H1 (cell line): Measurements from ENCODE around the gene ADD3. TPM values are rescaled to one million over a fixed set of nuclear protein-coding genes. Genes with fewer than 3 reads are reported as not detected.
A peak's percentile ranks its signal among the peaks of the same experiment; 100 is the strongest.

Experiments used
- CTCF ChIA-PET: fragments of 300-600 bp; sonication (Branson Sonifier 250); formaldehyde crosslinking; loops from one replicate; lab custom pipeline; 2021; ENCODE audit not compliant: partially characterized antibody; lab: Charles Lee
- POLR2A ChIA-PET: fragments of 300-600 bp; sonication (Branson Sonifier 250); formaldehyde crosslinking; loops from one replicate; lab custom pipeline; 2021; ENCODE audit warnings: inconsistent platforms; ENCODE audit not compliant: partially characterized antibody; lab: Charles Lee
- DNase-seq, 2 experiments: peaks; one replicate each; pipeline versions ENCODE4 v3.0.0 to v3.0.0-alpha.2; 2010 to 2022; ENCODE audit warnings: low spot score in 2 of 2, low read depth in 1 of 2, mixed read lengths in 1 of 2
- FAIRE-seq: peaks from 2 replicates; lab custom pipeline; 2011; peaks lifted over from hg19 to GRCh38; lab: Jason Lieb, UNC
- H2AFZ ChIP-seq: 2 replicates; pipeline ENCODE4 v1.8.1; 2012; ENCODE audit warnings: low read length, inconsistent platforms
- H2AK5ac ChIP-seq: 2 replicates; pipeline ENCODE4 v1.6.1; 2013; ENCODE audit warnings: low read depth, low read length
- H2BK120ac ChIP-seq: replicated peaks from 2 replicates; pipeline ENCODE3; 2013; ENCODE audit warnings: low read depth, low read length, inconsistent platforms
- H2BK12ac ChIP-seq: 2 replicates; pipeline ENCODE4 v1.6.1; 2013; ENCODE audit warnings: low read depth, low read length
- H2BK15ac ChIP-seq: 2 replicates; pipeline ENCODE4 v1.6.1; 2013; ENCODE audit warnings: low read length
- H2BK20ac ChIP-seq: 2 replicates; pipeline ENCODE4 v1.6.1; 2013; ENCODE audit warnings: low read length
- H2BK5ac ChIP-seq: 2 replicates; pipeline ENCODE4 v1.6.1; 2013; ENCODE audit warnings: low read depth, low read length
- H3K14ac ChIP-seq: 2 replicates; pipeline ENCODE4 v1.6.1; 2013; ENCODE audit warnings: inconsistent platforms; ENCODE audit not compliant: insufficient read length
- H3K18ac ChIP-seq: 2 replicates; pipeline ENCODE4 v1.6.1; 2013; ENCODE audit warnings: low read length; ENCODE audit errors: extremely low read depth
- H3K23ac ChIP-seq: 2 replicates; pipeline ENCODE4 v1.6.1; 2013; ENCODE audit warnings: inconsistent platforms; ENCODE audit not compliant: insufficient read length
- H3K23me2 ChIP-seq: 2 replicates; pipeline ENCODE4 v1.6.1; 2013; ENCODE audit warnings: low read depth, low read length
- H3K27ac ChIP-seq: 2 replicates; pipeline ENCODE4 v1.6.1; 2011; ENCODE audit warnings: low read depth, low read length, inconsistent platforms
- H3K27me3 ChIP-seq, 4 experiments: replicated peaks in 1 of 4; 1 replicate in 1 of 4; 2 replicates in 3 of 4; pipeline versions ENCODE4 v1.6.1 to v1.8.1; 2011 to 2013; ENCODE audit warnings: low read length in 3 of 4, mild to moderate bottlenecking in 3 of 4, inconsistent platforms in 2 of 4, mixed read lengths in 2 of 4, moderate library complexity in 1 of 4; ENCODE audit not compliant: control insufficient read depth in 3 of 4, insufficient read depth in 3 of 4; ENCODE audit errors: extremely low read depth in 1 of 4
- H3K36me3 ChIP-seq, 4 experiments: 2 replicates each; pipeline versions ENCODE4 v1.6.1 to v1.8.1; 2011 to 2013; ENCODE audit warnings: mild to moderate bottlenecking in 4 of 4, low read length in 3 of 4, moderate library complexity in 2 of 4, control low read depth in 1 of 4, inconsistent platforms in 1 of 4; ENCODE audit not compliant: insufficient read depth in 4 of 4, control insufficient read depth in 2 of 4
- H3K4ac ChIP-seq: replicated peaks from 2 replicates; pipeline ENCODE3; 2013; ENCODE audit warnings: low read length, low read depth, mixed read lengths, inconsistent platforms; ENCODE audit not compliant: insufficient read length
- H3K4me1 ChIP-seq, 4 experiments: replicated peaks in 1 of 4; 1 replicate in 1 of 4; 2 replicates in 3 of 4; pipeline versions ENCODE4 v1.6.1 to v1.8.1; 2011 to 2013; ENCODE audit warnings: low read length in 3 of 4, inconsistent platforms in 2 of 4, mixed read lengths in 1 of 4; ENCODE audit not compliant: insufficient read depth in 4 of 4, control insufficient read depth in 3 of 4
- H3K4me2 ChIP-seq, 2 experiments: 2 replicates each; pipeline versions ENCODE4 v1.6.1 to v1.8.1; 2011 to 2013; ENCODE audit warnings: low read depth in 2 of 2, low read length in 2 of 2, control low read depth in 1 of 2, inconsistent platforms in 1 of 2, mild to moderate bottlenecking in 1 of 2; ENCODE audit not compliant: insufficient read depth in 1 of 2
- H3K4me3 ChIP-seq, 4 experiments: fragments of 200-600, 300-600 bp in 1 of 4; sonication (generic), shearing (Covaris generic), sonication (Bioruptor Twin) in 1 of 4; 2 replicates each; pipeline versions ENCODE4 v1.5.1 to v1.8.1; 2011 to 2016; ENCODE audit warnings: low read length in 4 of 4, low read depth in 3 of 4, control low read depth in 2 of 4, inconsistent platforms in 2 of 4, mild to moderate bottlenecking in 2 of 4, mixed read lengths in 1 of 4, moderate library complexity in 1 of 4; ENCODE audit not compliant: insufficient read depth in 2 of 4; ENCODE audit errors: extremely low read depth in 1 of 4
- H3K56ac ChIP-seq: replicated peaks from 2 replicates; pipeline ENCODE3; 2013; ENCODE audit warnings: low read depth, mild to moderate bottlenecking, mixed read lengths, low read length, inconsistent platforms; ENCODE audit not compliant: insufficient read length
- H3K79me1 ChIP-seq: 2 replicates; pipeline ENCODE4 v1.6.1; 2013; ENCODE audit warnings: low read depth, low read length, control low read depth
- H3K79me2 ChIP-seq, 2 experiments: 2 replicates each; pipeline versions ENCODE4 v1.6.1 to v1.8.1; 2012 to 2013; ENCODE audit warnings: low read length in 2 of 2, mild to moderate bottlenecking in 2 of 2, inconsistent platforms in 1 of 2; ENCODE audit not compliant: insufficient read depth in 2 of 2, control insufficient read depth in 1 of 2
- H3K9ac ChIP-seq, 4 experiments: replicated peaks in 1 of 4; 1 replicate in 1 of 4; 2 replicates in 3 of 4; pipeline versions ENCODE4 v1.6.1 to v1.8.1; 2011 to 2013; ENCODE audit warnings: low read depth in 3 of 4, low read length in 3 of 4, control low read depth in 2 of 4, mild to moderate bottlenecking in 2 of 4, moderate library complexity in 2 of 4, inconsistent platforms in 1 of 4; ENCODE audit errors: extremely low read depth in 1 of 4
- H3K9me3 ChIP-seq, 2 experiments: 2 replicates each; pipeline versions ENCODE4 v1.6.1 to v1.8.1; 2012 to 2013; ENCODE audit warnings: mild to moderate bottlenecking in 2 of 2, moderate library complexity in 2 of 2, control low read depth in 1 of 2, inconsistent platforms in 1 of 2, low read depth in 1 of 2, low read length in 1 of 2, mixed read lengths in 1 of 2; ENCODE audit not compliant: insufficient read depth in 2 of 2
- H4K20me1 ChIP-seq, 2 experiments: replicated peaks in 1 of 2; 2 replicates each; pipeline versions ENCODE3 to v1.8.1; 2011 to 2013; ENCODE audit warnings: inconsistent platforms in 2 of 2, low read length in 2 of 2, mild to moderate bottlenecking in 1 of 2; ENCODE audit not compliant: insufficient read depth in 2 of 2, control insufficient read depth in 1 of 2
- H4K5ac ChIP-seq: 2 replicates; pipeline ENCODE4 v1.6.1; 2013; ENCODE audit warnings: low read length, low read depth, mixed read lengths, inconsistent platforms; ENCODE audit not compliant: insufficient read length
- H4K8ac ChIP-seq: 2 replicates; pipeline ENCODE4 v1.8.0; 2013; ENCODE audit warnings: mild to moderate bottlenecking, moderate library complexity, low read length, inconsistent platforms; ENCODE audit not compliant: insufficient read depth; ENCODE audit errors: extremely low read depth
- H4K91ac ChIP-seq: replicated peaks from 2 replicates; pipeline ENCODE3; 2013; ENCODE audit warnings: low read length, mixed read lengths, inconsistent platforms; ENCODE audit not compliant: insufficient read length
- CEBPB ChIP-seq: IDR thresholded peaks from 2 replicates; pipeline ENCODE4 v1.6.1; 2012; ENCODE audit warnings: low read depth, low read length
- JUN ChIP-seq: IDR thresholded peaks from 2 replicates; pipeline ENCODE4 v1.6.1; 2011; ENCODE audit warnings: low read depth, mild to moderate bottlenecking, improper control_type of control experiment, low read length
- KDM5A ChIP-seq: fragments of 200-600 bp; IDR thresholded peaks from 2 replicates; pipeline ENCODE4 v1.7.1; 2012; ENCODE audit warnings: mild to moderate bottlenecking, low read length, inconsistent platforms, mixed read lengths
- POU5F1 ChIP-seq: IDR thresholded peaks from 2 replicates; pipeline ENCODE4 v1.6.1; 2011; ENCODE audit warnings: low read depth, mild to moderate bottlenecking, low read length, moderate library complexity
- RAD21 ChIP-seq, 2 experiments: IDR thresholded peaks in 1 of 2; conservative IDR thresholded peaks in 1 of 2; 2 replicates each; pipeline ENCODE4 v1.6.1; 2011; ENCODE audit warnings: low read depth in 2 of 2, low read length in 2 of 2, improper control_type of control experiment in 1 of 2, inconsistent platforms in 1 of 2, mild to moderate bottlenecking in 1 of 2, moderate library complexity in 1 of 2
- YY1 ChIP-seq: IDR thresholded peaks from 2 replicates; pipeline ENCODE4 v1.6.1; 2011; ENCODE audit warnings: low read depth, mild to moderate bottlenecking, low read length
- WGBS, 2 experiments: shearing (Covaris generic) in 1 of 2; methylation state at CpG; one replicate each; pipeline versions ENCODE4 v1.1.6 to v1.1.7; 2013 to 2015; ENCODE audit warnings: low lambda C conversion rate in 2 of 2, mixed read lengths in 2 of 2, inconsistent platforms in 1 of 2, low coverage in 1 of 2, missing lambda C conversion rate in 1 of 2; ENCODE audit not compliant: insufficient replicate concordance in 2 of 2, insufficient coverage in 1 of 2, insufficient read length in 1 of 2; ENCODE audit errors: extremely low coverage in 1 of 2, missing lambda C conversion rate in 1 of 2; 5-methylcytosine and 5-hydroxymethylcytosine counted together
- polyA plus RNA-seq, 7 experiments: library from polyadenylated mRNA; depleted of rRNA in 3 of 7; stranded (reverse) in 5 of 7; unstranded in 2 of 7; fragments of >200 nt in 5 of 7; fragments of 200-250 nt in 2 of 7; gene quantifications; 1 replicate in 5 of 7; 2 replicates in 1 of 7; 4 replicates in 1 of 7; pipeline versions ENCODE4 v1.2.1 to v1.2.3, GENCODE V29; 2011 to 2013; ENCODE audit warnings: missing spikeins in 2 of 7, mixed read lengths in 2 of 7
- total RNA-seq: library from RNA; stranded (reverse); fragmentation: NEBNext Ultra II Directional; extraction: Animal tissue kit (Norgen Biotek cat#: 25700); gene quantifications from 2 replicates; pipeline ENCODE4 v1.2.1, GENCODE V29; 2021
- TF ChIP-seq, protein P1 (sequence below), 3 experiments: IDR thresholded peaks; 1 replicate in 2 of 3; 2 replicates in 1 of 3; pipeline versions ENCODE4 v1.5.1 to v1.6.1; 2011; ENCODE audit warnings: low read length in 3 of 3, mild to moderate bottlenecking in 3 of 3, inconsistent platforms in 2 of 3, low read depth in 1 of 3, moderate library complexity in 1 of 3; ENCODE audit not compliant: insufficient read depth in 1 of 3; ENCODE audit errors: control extremely low read depth in 1 of 3

The ADD3 gene
- total and polyA plus RNA-seq, 2 of the 8 experiments (the other 6 are each of a cell fraction or from before 2014, with no cell fraction given): 44.7 to 85.6 TPM

- Histone ChIP-seq H2BK15ac (peak overlapping the region; percentile 50; the same call in 1 of the 2 replicates), H3K27ac (no peak overlapping the region), H4K20me1 (no peaks in the 10 kb centered on the region), H3K56ac (no peak overlapping the region), H3K4ac (no peak overlapping the region), H3K23ac (no peak overlapping the region), H3K18ac (no peak overlapping the region), H3K4me3 (no peak overlapping the region), H3K4me2 (no peak overlapping the region), H3K14ac (no peak overlapping the region), H2AK5ac (no peak overlapping the region), H3K79me2 (no peaks in the 10 kb centered on the region), H3K79me1 (no peaks in the 10 kb centered on the region), H4K91ac (no peak overlapping the region), H3K9ac (no peak overlapping the region), H3K36me3 (no peaks in the 10 kb centered on the region), H3K27me3 (no peaks in the 10 kb centered on the region), H4K5ac (no peak overlapping the region), H2BK120ac (no peak overlapping the region), H4K8ac (no peak overlapping the region), H3K4me1 (no peaks in the 10 kb centered on the region), H3K23me2 (no peaks in the 10 kb centered on the region), H3K9me3 (no peaks in the 10 kb centered on the region), H2BK5ac (no peak overlapping the region), H2BK12ac (no peak overlapping the region; the same call in 1 of the 2 replicates), H2BK20ac (no peak overlapping the region), H2AFZ (no peak overlapping the region)
- peak; percentile 90 for FAIRE-seq
- ChIA-PET CTCF (interaction anchor here (0.5 to 7.9 kb wide), 51 partner anchors 9 to 276 kb away, joined by 3 to 90 read pairs (median 4); partner anchors contain the start of gene ADD3), POLR2A (interaction anchor here (1.1 to 1.4 kb wide), 3 partner anchors 10 to 27 kb away, joined by 3 to 4 read pairs (median 3); no protein-coding TSS in a partner anchor)
- WGBS, 2 experiments: 62% methylated on average over 6 of the region's 6 CpGs; no CpG with 5 or more reads in 1 of the 2 experiments
- DNase-seq: peak in 1 of 2 experiments; percentile 88
- TF ChIP-seq, protein P1, sequence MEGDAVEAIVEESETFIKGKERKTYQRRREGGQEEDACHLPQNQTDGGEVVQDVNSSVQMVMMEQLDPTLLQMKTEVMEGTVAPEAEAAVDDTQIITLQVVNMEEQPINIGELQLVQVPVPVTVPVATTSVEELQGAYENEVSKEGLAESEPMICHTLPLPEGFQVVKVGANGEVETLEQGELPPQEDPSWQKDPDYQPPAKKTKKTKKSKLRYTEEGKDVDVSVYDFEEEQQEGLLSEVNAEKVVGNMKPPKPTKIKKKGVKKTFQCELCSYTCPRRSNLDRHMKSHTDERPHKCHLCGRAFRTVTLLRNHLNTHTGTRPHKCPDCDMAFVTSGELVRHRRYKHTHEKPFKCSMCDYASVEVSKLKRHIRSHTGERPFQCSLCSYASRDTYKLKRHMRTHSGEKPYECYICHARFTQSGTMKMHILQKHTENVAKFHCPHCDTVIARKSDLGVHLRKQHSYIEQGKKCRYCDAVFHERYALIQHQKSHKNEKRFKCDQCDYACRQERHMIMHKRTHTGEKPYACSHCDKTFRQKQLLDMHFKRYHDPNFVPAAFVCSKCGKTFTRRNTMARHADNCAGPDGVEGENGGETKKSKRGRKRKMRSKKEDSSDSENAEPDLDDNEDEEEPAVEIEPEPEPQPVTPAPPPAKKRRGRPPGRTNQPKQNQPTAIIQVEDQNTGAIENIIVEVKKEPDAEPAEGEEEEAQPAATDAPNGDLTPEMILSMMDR (IDR thresholded peaks at IDR 0.05; ENCODE audit: control extremely low read depth in 1 of 3, insufficient read depth in 1 of 3, low read depth in 1 of 3, low read length in 3 of 3): peak in 2 of 3 experiments; percentile 73 to 85; a peak in 3 of 4 replicates
- peak; percentile 68 to 79 for TF ChIP-seq RAD21 (IDR thresholded peaks at IDR 0.05 in 1 of 2, conservative IDR thresholded peaks at IDR 0.05 in 1 of 2; ENCODE audit: low read depth in 2 of 2, low read length in 2 of 2)
- peak; percentile 57; the same call in 1 of the 2 replicates for TF ChIP-seq YY1
- no peak for TF ChIP-seq KDM5A
- no peak for TF ChIP-seq JUN
- 0 out of 2 replicates have a peak, but pooled peaks have one; percentile 1 for TF ChIP-seq POU5F1
- TF ChIP-seq CEBPB: 0 out of 2 replicates have a peak, but pooled peaks have one; percentile 33
Measured at GRCh38 chr10:109978481-109978880, 29.3 kb upstream of the ADD3 start.
